ENCODE results near the gene CFAP251.

The CFAP251 gene

GRCh38 chr12:122014781-122015180 is 96.4 kb downstream of the CFAP251 start:
- H3K27ac ChIP-seq (ENCODE audit: low read length) = no peak overlapping the region
- H3K4me3 ChIP-seq (ENCODE audit: low read length) = no peak overlapping the region
- H3K36me3 ChIP-seq (ENCODE audit: control insufficient read depth, low read depth, low read length) = no peaks in the 10 kb centered on the region
- H3K9me3 ChIP-seq (ENCODE audit: control insufficient read depth, low read depth, low read length) = no peaks in the 10 kb centered on the region
- peaks cover 6% of the 10 kb centered on the region for H3K27me3 ChIP-seq (ENCODE audit: control insufficient read depth, insufficient read depth, low read length)
- no peak overlapping the region for H3K9ac ChIP-seq (ENCODE audit: low read length)
- no peaks in the 10 kb centered on the region for H3K4me1 ChIP-seq (ENCODE audit: control insufficient read depth, low read depth, low read length)

DNA sequence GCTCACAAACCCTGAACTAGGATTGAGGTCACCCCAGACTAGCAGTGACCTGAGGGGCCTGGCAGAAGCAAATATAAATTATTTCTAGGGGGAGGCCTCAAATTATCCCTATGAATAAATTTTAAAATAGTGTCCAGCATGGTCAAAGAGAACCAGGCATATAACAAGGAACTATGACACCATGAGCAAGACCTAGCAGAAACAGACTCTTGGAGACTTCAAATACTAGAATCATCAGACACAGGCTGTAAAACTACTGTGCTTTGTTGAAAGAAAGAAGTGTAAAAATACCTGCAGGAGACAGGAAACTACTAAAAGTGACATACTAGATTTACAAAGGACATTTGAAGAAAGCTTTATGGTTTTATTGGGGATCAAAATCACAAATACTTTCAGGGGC is 100.1 kb downstream of the CFAP251 start:
- no peaks in the 10 kb centered on the region for H3K36me3 ChIP-seq (ENCODE audit: control insufficient read depth, low read depth, low read length)
- no peak overlapping the region for H3K9ac ChIP-seq (ENCODE audit: low read length)
- peaks cover 28% of the 10 kb centered on the region for H3K27me3 ChIP-seq (ENCODE audit: control insufficient read depth, insufficient read depth, low read length)
- peaks cover 3% of the 10 kb centered on the region for H3K4me1 ChIP-seq (ENCODE audit: control insufficient read depth, low read depth, low read length)
- no peak overlapping the region for H3K27ac ChIP-seq (ENCODE audit: low read length)
- H3K9me3 ChIP-seq (ENCODE audit: control insufficient read depth, low read depth, low read length) = no peaks in the 10 kb centered on the region
- H3K4me3 ChIP-seq (ENCODE audit: low read length) = no peak overlapping the region

GRCh38 chr12:122018937-122019336 is 100.5 kb downstream of the CFAP251 start:
- no peak overlapping the region for H3K9ac ChIP-seq (ENCODE audit: low read length)
- no peak overlapping the region for H3K4me3 ChIP-seq (ENCODE audit: low read length)
- H3K27ac ChIP-seq (ENCODE audit: low read length) = no peak overlapping the region
- H3K9me3 ChIP-seq (ENCODE audit: control insufficient read depth, low read depth, low read length) = no peaks in the 10 kb centered on the region
- H3K36me3 ChIP-seq (ENCODE audit: control insufficient read depth, low read depth, low read length) = no peaks in the 10 kb centered on the region
- peaks cover 31% of the 10 kb centered on the region for H3K27me3 ChIP-seq (ENCODE audit: control insufficient read depth, insufficient read depth, low read length)
- H3K4me1 ChIP-seq (ENCODE audit: control insufficient read depth, low read depth, low read length) = peaks cover 4% of the 10 kb centered on the region

DNA sequence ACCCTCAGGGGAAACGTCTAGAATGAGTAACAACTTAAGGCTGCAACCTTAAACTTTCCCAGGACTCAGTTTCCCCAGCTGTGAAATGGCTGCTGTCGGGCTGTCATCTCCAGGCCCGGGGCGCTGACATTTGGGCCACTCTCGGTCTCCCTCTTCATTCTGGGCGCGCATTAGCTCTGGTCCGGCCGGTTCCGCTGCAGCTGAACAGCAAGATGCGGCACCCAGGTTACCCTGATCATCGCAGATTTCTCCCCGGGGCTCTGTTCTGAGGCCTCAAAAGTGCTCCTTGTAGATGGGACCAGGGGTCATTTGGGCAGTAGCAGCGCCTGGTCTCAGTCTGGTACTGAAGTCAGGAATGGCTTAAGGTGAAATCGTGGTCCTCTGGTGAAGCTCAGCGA is 102.4 kb downstream of the CFAP251 start:
- H3K4me1 ChIP-seq (ENCODE audit: control insufficient read depth, low read depth, low read length) = peaks cover 4% of the 10 kb centered on the region
- no peak overlapping the region for H3K27ac ChIP-seq (ENCODE audit: low read length)
- H3K9me3 ChIP-seq (ENCODE audit: control insufficient read depth, low read depth, low read length) = no peaks in the 10 kb centered on the region
- peaks cover 31% of the 10 kb centered on the region for H3K27me3 ChIP-seq (ENCODE audit: control insufficient read depth, insufficient read depth, low read length)
- H3K9ac ChIP-seq (ENCODE audit: low read length) = no peak overlapping the region
- no peaks in the 10 kb centered on the region for H3K36me3 ChIP-seq (ENCODE audit: control insufficient read depth, low read depth, low read length)
- H3K4me3 ChIP-seq (ENCODE audit: low read length) = peak overlapping the region; percentile 62

GRCh38 chr12:122021193-122021821 is 102.9 kb downstream of the CFAP251 start:
- peaks cover 4% of the 10 kb centered on the region for H3K4me1 ChIP-seq (ENCODE audit: control insufficient read depth, low read depth, low read length)
- H3K36me3 ChIP-seq (ENCODE audit: control insufficient read depth, low read depth, low read length) = no peaks in the 10 kb centered on the region
- H3K9ac ChIP-seq (ENCODE audit: low read length) = no peak overlapping the region
- H3K9me3 ChIP-seq (ENCODE audit: control insufficient read depth, low read depth, low read length) = no peaks in the 10 kb centered on the region
- no peak overlapping the region for H3K27ac ChIP-seq (ENCODE audit: low read length)
- peak overlapping the region; percentile 62 for H3K4me3 ChIP-seq (ENCODE audit: low read length)
- peaks cover 31% of the 10 kb centered on the region for H3K27me3 ChIP-seq (ENCODE audit: control insufficient read depth, insufficient read depth, low read length)

DNA sequence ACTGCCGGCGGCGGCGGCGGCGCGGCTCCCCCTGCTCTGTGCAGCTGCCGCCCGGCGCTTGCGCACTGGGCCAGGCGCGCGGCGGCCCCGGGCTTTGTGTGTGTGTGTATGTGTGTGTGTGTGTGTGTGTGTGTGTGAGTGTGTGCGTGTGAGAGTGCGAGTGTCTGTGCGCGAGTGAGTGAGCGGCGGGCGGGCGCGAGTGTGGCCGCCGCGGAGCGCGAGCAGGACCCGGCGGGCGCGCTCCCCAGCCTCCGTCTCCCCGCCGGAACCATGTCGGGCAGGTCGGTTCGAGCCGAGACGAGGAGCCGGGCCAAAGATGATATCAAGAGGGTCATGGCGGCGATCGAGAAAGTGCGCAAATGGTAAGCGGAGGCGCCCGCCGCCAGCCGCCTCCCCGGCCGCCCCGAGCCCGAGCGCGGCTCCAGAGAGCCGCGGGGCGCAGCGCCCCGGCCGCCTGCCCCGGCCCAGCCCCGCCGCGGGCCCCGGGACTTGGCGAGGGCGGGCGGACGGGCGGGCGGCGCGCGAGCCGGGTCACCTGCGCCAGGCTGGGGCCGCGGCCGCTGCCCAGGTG is 103.5 kb downstream of the CFAP251 start, which contains the start of gene BCL7A:
Gene BCL7A, plus strand, starts transcription at position 63 of the 571 bp plus-strand sequence. Its CDS starts 208 bp downstream, at position 271.
- Histone ChIP-seq H3K36me3 (ENCODE audit: control insufficient read depth, low read depth, low read length) (no peaks in the 10 kb centered on the region), H3K4me1 (ENCODE audit: control insufficient read depth, low read depth, low read length) (peaks cover 4% of the 10 kb centered on the region), H3K9me3 (ENCODE audit: control insufficient read depth, low read depth, low read length) (no peaks in the 10 kb centered on the region), H3K4me3 (ENCODE audit: low read length) (peak within 1 kb of the TSS; percentile 77), H3K27me3 (ENCODE audit: control insufficient read depth, insufficient read depth, low read length) (peaks cover 31% of the 10 kb centered on the region), H3K9ac (ENCODE audit: low read length) (peak within 1 kb of the TSS; percentile 87), H3K27ac (ENCODE audit: low read length) (no peak within 1 kb of the TSS)

DNA sequence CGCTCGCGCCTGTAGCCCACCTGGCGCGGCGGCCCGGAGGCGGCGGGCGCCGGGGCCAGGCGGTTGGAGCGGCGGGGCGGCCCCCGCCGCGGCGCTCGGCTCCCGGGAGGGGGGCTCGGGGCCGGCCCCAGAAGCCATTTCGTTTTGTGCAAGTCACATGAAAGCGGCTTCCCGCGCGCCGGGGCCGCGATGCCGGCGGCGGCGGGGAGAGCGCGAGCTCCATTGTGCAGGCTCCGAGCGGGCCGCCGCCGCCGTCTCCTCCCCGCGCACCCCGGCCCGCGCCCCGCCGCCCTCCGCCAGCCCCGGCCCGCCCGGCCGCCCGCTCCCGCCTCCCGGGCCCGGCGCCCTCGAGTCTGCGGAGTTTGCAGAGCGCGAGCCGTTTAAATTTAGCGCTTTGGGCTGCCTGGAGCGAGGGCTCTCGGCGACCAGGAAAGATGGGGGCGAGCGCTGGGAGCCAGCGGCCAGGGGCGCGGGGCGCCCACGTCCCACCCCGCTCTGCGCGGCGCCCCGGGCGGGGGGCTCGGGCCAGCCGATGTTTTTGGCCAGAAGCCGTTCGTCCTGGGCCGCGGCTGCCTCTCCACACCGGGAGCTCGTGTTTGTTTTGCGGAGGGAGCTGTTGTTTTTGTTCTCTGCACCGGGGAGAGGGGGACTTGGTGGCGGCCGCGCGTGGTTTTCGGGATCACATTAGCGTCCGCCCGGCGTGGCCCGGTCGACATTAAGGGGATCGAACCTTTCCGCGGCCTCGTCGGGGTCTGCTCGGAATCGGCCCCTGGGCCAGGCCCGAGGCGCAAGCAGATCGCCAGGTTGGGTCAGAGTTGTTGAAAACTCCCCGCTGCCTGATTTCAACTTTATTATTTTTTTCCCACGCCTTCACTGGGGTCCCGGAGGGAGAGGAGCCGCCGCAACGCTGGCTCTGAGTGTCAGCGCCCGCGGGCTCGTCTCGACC is 104.3 kb downstream of the CFAP251 start:
- H3K36me3 ChIP-seq (ENCODE audit: control insufficient read depth, low read depth, low read length) = no peaks in the 10 kb centered on the region

DNA sequence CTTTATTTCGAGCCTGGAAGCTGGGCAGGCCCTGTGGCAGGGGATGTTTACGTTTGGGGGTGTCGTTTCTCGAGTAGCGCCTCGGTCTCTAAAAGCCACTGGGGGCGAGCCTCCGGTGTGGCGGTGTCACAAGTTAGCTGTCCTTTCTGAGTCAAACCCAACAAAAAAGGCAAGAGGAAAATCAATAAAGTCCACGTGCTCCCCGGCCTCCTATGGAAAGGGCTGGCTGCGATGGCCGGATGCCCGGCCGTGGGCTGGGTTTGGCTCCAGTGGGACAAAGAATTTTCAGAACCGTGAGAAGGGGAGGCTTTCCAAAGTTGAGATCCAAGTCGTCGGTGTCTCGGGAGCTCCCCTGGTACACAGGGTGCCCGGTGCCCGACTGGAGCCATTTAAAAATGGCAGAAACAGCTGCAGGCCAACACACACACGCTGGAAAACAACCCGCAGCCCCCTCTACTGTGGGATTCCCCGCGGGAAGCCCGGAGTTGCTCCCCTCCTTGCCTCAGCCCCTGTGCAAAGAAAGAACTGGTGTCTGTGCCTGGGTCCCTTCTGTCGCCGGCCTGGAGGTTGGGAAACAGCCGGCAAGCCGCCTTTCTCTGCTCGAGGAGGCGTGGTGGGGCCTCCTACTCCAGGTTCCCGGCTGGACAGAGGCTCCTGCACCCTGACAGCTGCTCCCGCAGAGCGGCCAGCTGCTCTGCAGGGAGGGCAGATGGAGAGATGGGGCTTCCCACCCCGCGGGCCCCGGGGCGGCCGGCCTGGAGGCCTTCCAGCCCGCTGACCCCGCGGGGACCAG is 105.1 kb downstream of the CFAP251 start:
- H3K4me1 ChIP-seq (ENCODE audit: control insufficient read depth, low read depth, low read length) = peaks cover 4% of the 10 kb centered on the region
- no peaks in the 10 kb centered on the region for H3K9me3 ChIP-seq (ENCODE audit: control insufficient read depth, low read depth, low read length)
- peaks cover 31% of the 10 kb centered on the region for H3K27me3 ChIP-seq (ENCODE audit: control insufficient read depth, insufficient read depth, low read length)
- no peaks in the 10 kb centered on the region for H3K36me3 ChIP-seq (ENCODE audit: control insufficient read depth, low read depth, low read length)
- H3K9ac ChIP-seq (ENCODE audit: low read length) = peak overlapping the region; percentile 87
- no peak overlapping the region for H3K27ac ChIP-seq (ENCODE audit: low read length)
- peak overlapping the region; percentile 77 for H3K4me3 ChIP-seq (ENCODE audit: low read length)

More for the DNA sequence above, 104.3 kb downstream of the CFAP251 start:
- H3K27ac ChIP-seq (ENCODE audit: low read length) = no peak overlapping the region
- H3K27me3 ChIP-seq (ENCODE audit: control insufficient read depth, insufficient read depth, low read length) = peaks cover 31% of the 10 kb centered on the region
- H3K4me3 ChIP-seq (ENCODE audit: low read length) = peak overlapping the region; percentile 77
- peaks cover 4% of the 10 kb centered on the region for H3K4me1 ChIP-seq (ENCODE audit: control insufficient read depth, low read depth, low read length)
- H3K9me3 ChIP-seq (ENCODE audit: control insufficient read depth, low read depth, low read length) = no peaks in the 10 kb centered on the region
- peak overlapping the region; percentile 87 for H3K9ac ChIP-seq (ENCODE audit: low read length)

DNA sequence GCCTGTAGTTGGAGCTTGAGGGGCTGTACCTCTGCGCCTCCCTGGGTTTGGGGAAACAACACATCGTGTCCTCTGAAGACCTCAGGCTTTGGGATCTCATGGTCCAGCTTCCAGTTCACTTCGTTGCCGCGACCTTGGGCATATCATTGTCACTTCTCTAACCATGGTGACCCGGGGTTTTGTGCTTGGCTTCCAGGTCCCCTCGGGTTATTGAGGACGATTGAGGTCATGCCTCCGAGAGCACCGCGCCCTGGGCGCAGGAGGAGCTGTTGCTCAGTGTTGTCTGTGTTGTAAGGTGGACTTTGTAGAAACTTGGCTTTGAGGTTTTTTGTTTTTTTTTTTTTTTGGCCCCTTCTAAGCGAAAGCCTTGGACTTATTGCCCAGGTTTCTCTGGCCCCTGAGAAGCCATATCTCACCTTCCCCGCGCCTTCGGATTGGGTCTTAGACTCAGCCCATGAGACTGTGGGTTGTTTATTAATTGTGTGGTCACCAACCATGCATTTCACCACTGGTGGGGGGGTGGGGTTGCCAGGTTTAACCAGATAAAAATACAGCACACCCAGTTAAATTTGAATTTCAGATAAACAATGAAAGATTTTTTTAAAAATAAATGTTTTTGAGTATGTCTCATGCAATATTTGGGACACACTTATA is 105.9 kb downstream of the CFAP251 start:
- Histone ChIP-seq H3K4me3 (ENCODE audit: low read length) (peak overlapping the region; percentile 77), H3K27ac (ENCODE audit: low read length) (no peak overlapping the region), H3K36me3 (ENCODE audit: control insufficient read depth, low read depth, low read length) (no peaks in the 10 kb centered on the region), H3K4me1 (ENCODE audit: control insufficient read depth, low read depth, low read length) (peaks cover 4% of the 10 kb centered on the region), H3K9ac (ENCODE audit: low read length) (no peak overlapping the region), H3K27me3 (ENCODE audit: control insufficient read depth, insufficient read depth, low read length) (peaks cover 31% of the 10 kb centered on the region), H3K9me3 (ENCODE audit: control insufficient read depth, low read depth, low read length) (no peaks in the 10 kb centered on the region)

GRCh38 chr12:122026706-122027333 is 108.4 kb downstream of the CFAP251 start:
- H3K36me3 ChIP-seq (ENCODE audit: control insufficient read depth, low read depth, low read length) = no peaks in the 10 kb centered on the region
- no peak overlapping the region for H3K9ac ChIP-seq (ENCODE audit: low read length)
- H3K4me1 ChIP-seq (ENCODE audit: control insufficient read depth, low read depth, low read length) = peaks cover 4% of the 10 kb centered on the region
- H3K27ac ChIP-seq (ENCODE audit: low read length) = no peak overlapping the region
- H3K4me3 ChIP-seq (ENCODE audit: low read length) = no peak overlapping the region
- H3K9me3 ChIP-seq (ENCODE audit: control insufficient read depth, low read depth, low read length) = no peaks in the 10 kb centered on the region
- H3K27me3 ChIP-seq (ENCODE audit: control insufficient read depth, insufficient read depth, low read length) = peaks cover 11% of the 10 kb centered on the region
